T-helper 2 cell treated with Interferon-gamma antibody and Interleukin-4, amounts not matched to agents 100 ng/mL and 5 ng/mL, for 36 hours (primary cell): ENCODE measurements around the gene SNX6. TPM values are rescaled to one million over a fixed set of nuclear protein-coding genes. Genes with fewer than 3 reads are reported as not detected.
"Not testable (repeated sequence)": the region's sequence is repeated elsewhere in the genome, so short reads cannot be mapped to it uniquely, and the experiment has no call there.

ENCODE experiments used
- intact Hi-C: fragments of 100-400 bp; cut with micrococcal nuclease; formaldehyde crosslinking; loops from one replicate; pipeline ENCODE4 v1.15.1; 2023
- total RNA-seq: library from RNA; stranded (reverse); gene quantifications from 2 replicates; pipeline ENCODE4 v1.2.3, GENCODE V29; 2022

Gene SNX6
- total RNA-seq, 1 donor from 2014 or later, result 73.4 TPM

GRCh38 chr14:34569750-34570149 lies 60.2 kb downstream of the SNX6 start:
- intact Hi-C loops, result no loop called here

DNA sequence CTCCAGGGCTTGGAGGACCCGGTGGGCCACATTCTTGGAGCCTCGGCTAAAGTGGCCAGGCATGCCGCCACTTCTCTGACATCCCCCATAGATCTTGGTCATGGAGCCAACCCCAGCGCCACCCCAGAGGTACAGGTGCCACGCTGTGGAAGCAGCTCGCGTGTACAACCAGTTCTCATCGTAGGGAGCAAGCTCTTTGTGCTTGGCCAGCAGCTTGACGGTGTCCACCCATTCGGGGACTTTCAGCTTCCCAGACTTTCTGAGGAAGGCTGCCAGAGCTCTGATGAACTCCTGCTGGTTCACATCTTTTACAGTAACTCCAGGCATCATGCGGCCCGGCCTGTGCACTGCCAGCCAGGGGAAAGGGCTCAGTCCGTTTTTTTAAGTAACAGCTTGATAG lies 61.1 kb downstream of the SNX6 start:
- intact Hi-C loops, result no loop called here

- intact Hi-C loops, result no loop called here
Observed at GRCh38 chr14:34562776-34563150, 67.2 kb downstream of the SNX6 start.

- intact Hi-C loops, result not testable (repeated sequence)
Observed at GRCh38 chr14:34562037-34562775, 67.7 kb downstream of the SNX6 start.

- intact Hi-C loops, result not testable (repeated sequence)
Observed at GRCh38 chr14:34556498-34556829, 73.5 kb downstream of the SNX6 start.

DNA sequence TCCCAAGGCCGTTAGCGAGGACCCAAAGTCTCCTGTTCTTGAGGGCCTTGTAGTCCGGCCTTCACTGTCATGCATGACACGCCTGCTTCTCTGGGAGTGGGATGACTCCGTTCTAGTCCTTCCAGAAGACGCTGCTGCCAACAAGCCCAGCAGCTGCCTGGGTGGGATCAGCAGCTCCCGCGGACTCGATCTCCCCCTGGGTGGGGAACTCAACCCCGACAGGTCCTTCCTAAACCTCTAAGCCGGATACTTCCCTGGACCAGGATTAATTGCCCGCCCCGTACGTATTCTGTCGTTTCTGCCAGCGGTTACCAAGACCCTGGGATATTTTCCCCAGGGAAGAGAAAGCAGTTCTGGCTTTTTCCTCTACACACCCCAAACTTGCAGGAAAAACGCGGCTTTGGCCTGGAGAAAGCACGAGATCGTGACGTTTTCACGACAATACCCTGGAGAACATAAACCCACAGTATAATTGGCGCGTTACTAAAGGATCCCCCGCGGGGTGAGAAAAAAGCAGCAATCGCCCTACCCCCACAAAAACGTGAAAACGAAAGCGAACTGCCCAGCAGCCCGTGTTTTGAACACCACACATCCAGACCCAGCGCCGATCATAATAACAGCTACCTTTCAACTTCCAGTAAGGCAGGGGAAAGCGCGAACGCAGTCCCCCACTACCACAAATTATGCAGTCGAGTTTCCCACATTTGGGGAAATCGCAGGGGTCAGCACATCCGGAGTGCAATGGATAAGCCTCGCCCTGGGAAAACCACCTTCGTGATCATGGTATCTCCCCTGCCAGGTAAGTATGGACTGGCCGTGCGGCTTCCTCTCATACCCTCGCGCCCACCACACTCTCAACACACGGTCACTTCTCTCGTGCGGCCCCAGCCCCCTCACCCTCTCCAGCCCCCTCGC lies 74.1 kb downstream of the SNX6 start:
- intact Hi-C loops, result not testable (repeated sequence)

DNA sequence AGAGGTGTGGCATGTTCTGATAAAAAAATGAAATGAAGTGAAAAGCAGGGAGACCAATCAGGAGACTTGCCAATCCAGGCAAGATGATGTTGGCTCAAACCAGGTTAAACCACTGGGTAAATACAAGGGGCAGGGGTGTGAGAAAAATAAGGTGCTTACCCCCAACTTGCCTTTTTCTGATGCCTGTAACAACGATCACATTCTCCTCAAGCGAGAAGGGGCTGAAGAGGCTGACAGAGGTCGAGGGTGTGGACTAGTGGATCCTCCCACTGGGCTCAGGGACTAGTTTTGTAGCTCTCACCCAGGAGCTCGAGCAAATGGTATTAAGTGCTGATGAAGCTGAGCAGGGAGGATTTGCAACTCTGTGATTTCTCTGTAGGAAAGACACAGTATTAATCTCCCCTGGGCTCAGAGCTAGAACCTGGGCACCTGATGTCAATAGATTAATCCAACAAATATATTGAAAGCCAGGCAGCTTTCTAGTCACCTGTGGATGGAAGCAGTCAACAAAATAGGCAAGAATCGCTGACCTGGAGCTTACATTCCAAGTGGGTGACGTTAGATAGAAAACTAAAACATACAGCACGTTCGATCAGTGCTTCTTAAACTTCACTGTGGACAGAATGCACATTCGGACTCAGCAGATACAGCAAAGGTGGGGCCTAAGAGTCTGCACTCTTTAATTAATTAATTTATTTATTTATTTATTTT lies 75.3 kb downstream of the SNX6 start:
- intact Hi-C loops, result no loop called here

GRCh38 chr14:34549276-34549966 lies 80.5 kb downstream of the SNX6 start:
- intact Hi-C loops, result not testable (repeated sequence)

DNA sequence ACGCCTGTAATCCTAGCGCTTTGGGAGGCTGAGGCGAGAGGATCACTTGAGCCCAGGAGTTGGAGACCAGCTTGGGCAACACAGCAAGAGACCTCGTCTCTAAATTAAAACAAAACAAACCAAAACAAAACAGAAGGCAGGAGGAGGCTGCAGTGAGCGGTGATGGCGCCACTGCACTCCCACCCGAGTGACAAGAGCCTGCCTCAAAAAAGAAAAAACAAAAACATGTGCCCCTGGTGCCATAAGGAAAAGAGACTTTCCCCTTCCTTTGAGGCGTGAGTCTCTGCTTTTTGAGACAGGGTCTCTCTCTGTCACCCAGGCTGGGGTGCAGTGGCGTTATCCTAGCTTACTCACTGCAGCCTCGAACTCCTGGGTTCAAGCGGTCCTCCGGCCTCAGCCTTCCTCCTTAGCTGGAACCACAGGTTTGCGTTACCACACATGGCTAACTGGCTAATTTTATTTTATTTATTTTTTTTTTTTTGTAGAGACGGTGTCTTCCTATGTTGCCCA lies 81.4 kb downstream of the SNX6 start:
- intact Hi-C loops, result no loop called here

GRCh38 chr14:34547136-34547520 lies 82.8 kb downstream of the SNX6 start:
- intact Hi-C loops, result not testable (repeated sequence)

GRCh38 chr14:34546272-34547135 lies 83.4 kb downstream of the SNX6 start:
- intact Hi-C loops, result not testable (repeated sequence)

- intact Hi-C loops, result not testable (repeated sequence)
Observed at GRCh38 chr14:34540181-34541059, 89.5 kb downstream of the SNX6 start.

GRCh38 chr14:34539407-34540180 lies 90.4 kb downstream of the SNX6 start, which contains the start of gene EAPP:
Gene EAPP (minus strand): TSS chr14:34539701. CDS start chr14:34539628, 73 bp downstream.
- intact Hi-C loops, result loop anchor here (5.0 to 10.0 kb wide), 6 partner anchors 77 to 585 kb away; partner anchors contain the start of genes BAZ1A, EGLN3, FAM177A1 and SNX6

GRCh38 chr14:34538871-34539406 lies 91.0 kb downstream of the SNX6 start:
- intact Hi-C loops, result loop anchor here (5.0 to 10.0 kb wide), 6 partner anchors 77 to 584 kb away; partner anchors contain the start of genes BAZ1A, EGLN3, FAM177A1 and SNX6

- intact Hi-C loops, result loop anchor here (5.0 to 10.0 kb wide), 6 partner anchors 76 to 583 kb away; partner anchors contain the start of genes BAZ1A, EGLN3, FAM177A1 and SNX6
Observed at GRCh38 chr14:34538096-34538495, 91.9 kb downstream of the SNX6 start.

GRCh38 chr14:34537677-34538009 lies 92.3 kb downstream of the SNX6 start:
- intact Hi-C loops, result loop anchor here (5.0 to 10.0 kb wide), 6 partner anchors 75 to 583 kb away; partner anchors contain the start of genes BAZ1A, EGLN3, FAM177A1 and SNX6

GRCh38 chr14:34536951-34537676 lies 92.8 kb downstream of the SNX6 start:
- intact Hi-C loops, result loop anchor here (5.0 to 10.0 kb wide), 6 partner anchors 75 to 582 kb away; partner anchors contain the start of genes BAZ1A, EGLN3, FAM177A1 and SNX6
